Fibroblast of peridontal ligament (primary cell): ENCODE results near the gene PSG2.
A peak's percentile ranks its signal among the peaks of the same experiment; 100 is the strongest.
"Not testable (repeated sequence)": the region's sequence is repeated elsewhere in the genome, so short reads cannot be mapped to it uniquely, and the experiment has no call there.

Source experiments
- DNase-seq: peaks from one replicate; pipeline ENCODE4 v3.0.0-alpha.2; 2010; ENCODE audit errors: extremely low read depth

The PSG2 gene

DNA sequence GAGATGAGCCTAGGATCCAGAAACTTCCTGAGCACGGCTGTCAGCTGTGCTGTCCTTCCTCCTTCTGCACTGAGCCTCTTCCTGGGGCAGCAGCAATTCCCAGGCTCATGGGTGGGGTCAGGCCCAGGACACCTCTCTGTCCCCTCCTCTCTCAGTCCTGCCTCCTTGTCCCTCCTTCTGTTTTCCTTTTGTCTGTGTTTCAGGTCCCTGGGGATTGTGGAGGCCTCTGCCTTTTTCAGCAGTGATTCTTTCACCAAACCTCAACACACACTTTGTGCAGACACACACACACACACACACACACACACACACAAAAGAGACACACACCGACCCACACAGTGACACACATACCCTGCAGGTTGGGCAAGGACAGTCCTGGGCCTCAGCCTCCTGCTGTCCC, at the start of gene PSG2:
TSS of gene PSG2 (minus strand) at position 101 of the 400 bp plus-strand sequence. CDS start 132 bp downstream, outside the sequence.
- DNase-seq = not testable (repeated sequence)

DNA sequence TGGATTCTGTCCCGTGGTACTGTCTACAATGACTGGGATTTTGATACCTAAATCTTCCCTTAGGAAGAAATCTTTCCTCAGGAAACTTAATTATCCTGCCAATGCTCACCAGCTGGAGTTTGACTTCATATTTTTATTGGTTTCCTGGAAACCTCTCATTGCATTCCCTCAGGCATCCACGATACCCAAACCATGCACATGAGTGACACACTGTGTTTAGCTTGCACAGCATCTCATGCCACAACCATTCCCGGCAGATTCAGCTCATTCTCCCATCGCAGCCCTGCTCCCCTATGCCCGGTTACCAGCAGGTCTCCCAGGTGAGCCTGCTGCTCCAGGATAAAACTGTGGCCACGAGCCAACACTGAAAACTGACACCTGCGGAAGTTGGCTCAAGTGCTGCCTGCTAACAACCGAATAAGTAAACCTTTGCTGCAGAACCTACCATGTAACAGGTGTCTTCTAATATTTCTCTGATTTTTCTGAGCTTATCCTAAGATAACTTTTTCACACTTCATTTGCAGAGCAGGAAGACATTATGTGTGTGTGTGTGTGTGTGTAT, 48.9 kb upstream of the PSG2 start:
- not testable (repeated sequence) for DNase-seq

DNA sequence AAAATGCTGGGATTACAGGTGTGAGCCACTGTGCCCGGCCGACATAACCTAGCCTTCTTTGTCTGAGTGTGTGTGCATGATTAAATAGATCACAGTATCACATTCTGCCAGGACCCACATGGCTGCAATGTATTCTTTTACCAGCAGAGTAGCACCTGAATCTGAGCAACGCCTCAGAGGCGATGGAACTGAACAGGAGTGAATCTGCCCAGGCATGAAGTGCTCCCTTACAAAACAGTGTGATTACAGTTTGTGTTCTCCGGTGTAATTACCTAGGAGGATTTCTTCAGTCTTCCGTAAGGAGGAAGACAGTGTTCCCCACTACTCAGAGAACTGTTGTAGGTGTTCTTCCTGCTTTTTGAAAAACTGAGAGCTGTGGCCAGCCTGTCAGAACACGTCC, 46.7 kb upstream of the PSG2 start:
- not testable (repeated sequence) for DNase-seq

DNA sequence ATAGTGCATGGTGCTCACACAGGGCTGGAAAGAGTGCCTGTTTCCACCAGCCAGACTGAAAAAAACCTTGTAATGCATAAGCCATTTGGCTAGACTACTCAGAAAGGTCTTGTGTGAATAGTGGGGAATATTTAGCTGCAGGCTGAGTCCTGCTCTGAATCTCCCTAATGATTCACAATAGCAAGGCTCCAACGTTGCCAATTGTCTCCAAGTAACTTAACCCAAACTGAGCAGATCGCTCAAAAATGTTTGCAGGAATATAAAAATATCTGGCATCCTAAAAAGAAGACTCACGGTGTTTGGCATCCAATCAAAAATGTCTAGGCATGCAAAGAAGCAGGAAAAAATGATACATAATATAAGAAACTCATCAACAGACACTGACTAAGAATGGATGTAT, 44.8 kb upstream of the PSG2 start:
- peak; percentile 90 for DNase-seq

DNA sequence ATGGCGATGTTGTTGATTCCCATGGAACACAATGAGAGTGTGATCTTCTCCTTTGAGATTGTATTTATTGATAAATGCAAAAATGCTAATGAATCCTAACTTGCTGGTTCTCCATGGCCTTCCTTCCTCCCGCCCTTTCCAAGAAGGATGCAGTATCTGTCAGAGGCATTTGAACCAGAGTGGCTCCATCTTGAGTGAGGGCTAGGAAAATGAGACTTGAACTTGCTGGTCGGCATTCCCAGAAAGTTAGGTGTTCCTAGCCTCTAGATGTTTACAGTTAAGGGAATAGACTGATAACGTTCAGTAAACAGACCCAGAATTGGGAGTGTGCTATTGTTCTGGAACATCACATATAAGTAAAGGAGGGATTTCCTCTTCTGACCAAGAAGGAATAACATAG, 44.2 kb upstream of the PSG2 start:
- no peak for DNase-seq

DNA sequence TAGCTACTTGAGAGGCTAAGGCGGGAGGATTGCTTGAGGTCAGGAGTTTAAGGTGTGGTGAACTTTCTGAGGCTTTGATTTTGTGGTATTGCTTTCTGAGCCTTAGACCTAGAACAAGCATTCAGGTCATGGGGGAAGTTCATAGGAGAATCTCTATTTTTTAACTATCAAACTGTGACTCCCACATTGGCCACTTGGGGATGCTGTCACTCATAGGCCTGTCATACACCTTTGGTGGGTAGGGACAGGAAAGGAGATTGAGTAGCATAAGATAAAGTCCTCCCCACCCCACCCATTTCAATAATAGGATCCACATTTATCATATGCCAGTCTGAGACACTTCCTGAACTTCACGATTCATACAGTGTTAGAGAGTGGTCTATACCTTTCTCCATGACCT, 41.9 kb upstream of the PSG2 start:
- no peak for DNase-seq

DNA sequence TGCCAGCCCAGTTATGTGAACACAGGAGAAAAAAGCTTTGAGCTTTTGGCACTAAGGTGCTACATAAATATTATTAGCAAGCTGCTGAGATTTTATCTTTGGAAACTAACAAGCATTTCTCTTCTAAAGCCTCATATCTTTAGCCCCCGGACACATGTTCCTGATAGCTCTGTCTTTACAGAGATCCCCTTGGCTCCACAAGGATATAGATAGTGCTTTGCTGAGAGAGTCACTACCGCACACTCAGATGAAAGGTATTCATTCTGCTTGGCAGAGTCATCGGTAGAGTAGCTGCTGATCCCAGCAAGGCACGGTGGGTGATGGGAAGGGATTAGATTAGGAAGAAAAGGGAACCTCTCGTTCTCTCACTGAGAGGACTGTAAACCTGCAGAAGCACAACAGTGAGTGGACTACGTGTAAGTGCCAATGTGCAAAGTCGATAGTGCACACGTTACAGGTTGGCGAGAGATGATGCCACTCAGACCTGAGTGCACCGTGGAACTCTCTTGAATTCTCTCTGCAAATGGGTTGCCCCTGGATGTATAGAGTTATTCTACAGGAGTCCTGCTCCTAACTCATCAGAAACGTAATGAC, 38.0 kb upstream of the PSG2 start:
- DNase-seq = peak; percentile 57

DNA sequence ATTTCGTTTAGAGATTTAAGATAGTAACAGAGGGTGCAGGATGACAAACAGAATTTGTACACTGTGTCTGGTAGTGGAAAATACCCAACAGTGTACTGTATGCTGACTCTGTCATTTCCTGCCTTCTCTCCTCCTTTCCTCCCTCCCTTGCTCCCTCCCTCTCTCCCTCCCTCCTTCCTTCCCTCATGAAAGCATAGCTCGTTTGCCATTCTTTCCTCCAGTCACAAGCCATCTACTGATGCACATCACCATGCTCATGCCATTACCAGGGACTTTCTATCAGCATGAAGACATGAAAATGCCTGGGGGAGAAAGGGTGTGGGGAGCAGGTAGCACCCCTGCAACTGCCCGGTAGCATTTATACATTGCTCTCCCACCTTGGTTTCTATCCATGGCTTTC, 37.0 kb upstream of the PSG2 start:
- not testable (repeated sequence) for DNase-seq

DNA sequence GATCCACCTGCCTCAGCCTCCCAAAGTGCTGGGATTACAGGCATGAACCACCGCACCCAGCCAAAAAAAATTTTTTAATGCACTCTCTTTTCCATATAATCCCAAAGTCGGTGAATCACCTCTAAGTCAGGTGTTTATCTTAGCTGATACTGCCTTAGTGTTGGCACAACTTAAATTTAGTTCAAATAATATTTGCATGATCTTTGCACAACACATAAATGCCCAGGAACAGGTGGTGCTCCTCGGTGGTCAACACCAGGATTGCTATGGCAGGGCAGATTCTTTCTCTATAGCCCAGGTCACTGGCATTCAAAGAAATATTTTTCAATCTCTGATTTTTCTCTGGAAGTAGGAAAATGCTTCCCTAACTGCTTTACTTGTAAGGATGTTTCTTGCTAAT, 33.9 kb upstream of the PSG2 start:
- not testable (repeated sequence) for DNase-seq

DNA sequence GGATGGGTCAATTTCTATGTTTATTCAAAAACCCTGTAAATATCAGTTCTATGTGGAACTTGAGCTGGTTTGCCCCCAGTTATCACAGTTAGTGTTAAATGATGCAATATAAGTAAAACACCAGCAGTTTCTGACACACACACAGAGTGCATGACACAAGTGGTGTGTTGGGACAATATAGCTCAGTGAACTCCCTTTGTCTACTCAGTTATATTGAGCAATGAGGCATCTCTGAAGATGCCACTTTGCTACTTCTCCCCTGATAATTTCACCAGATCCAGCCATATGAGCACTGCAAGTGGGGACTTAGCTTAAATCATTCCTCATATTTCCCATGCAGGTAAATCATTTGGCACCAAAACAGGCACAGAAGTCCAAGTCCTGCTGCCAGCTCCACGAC, 33.0 kb upstream of the PSG2 start:
- not testable (repeated sequence) for DNase-seq

DNA sequence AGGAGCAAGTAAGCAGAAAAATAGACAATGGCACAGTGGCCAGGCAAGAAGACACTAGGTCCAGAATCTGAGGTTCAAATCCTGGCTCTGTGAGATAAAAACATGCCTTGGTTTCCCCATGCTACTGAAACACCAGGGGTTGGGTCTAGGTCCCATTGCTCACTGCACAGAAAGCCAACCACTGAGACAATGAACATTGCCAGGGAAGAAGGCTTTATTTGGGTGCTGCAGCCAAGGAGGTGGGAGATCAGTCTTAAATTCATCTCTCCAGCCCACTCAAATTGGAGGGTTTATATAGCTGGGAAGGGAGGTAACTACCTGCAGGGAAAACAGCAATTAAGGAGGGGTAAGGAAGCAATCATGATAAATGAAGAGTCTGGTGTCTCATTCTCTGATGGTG, 32.6 kb upstream of the PSG2 start:
- DNase-seq = not testable (repeated sequence)

DNA sequence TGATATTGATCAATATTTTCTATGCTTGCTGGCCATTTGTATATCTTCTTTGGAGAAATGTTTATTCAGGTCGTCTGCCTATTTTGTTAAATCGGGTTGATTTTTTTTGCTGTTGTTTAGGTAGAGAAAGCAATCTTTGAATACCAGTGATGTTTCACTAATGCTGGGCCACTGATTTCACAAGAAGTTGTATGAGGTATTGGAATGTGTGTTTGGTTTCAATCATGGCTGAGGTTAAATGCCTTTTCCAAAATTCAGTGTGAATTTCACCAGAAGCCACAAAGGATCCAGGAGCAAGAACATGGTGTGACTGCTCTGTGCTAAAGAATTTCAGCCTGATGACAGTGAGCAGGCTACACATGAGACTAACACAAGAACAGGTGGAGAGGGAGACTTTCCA, 32.1 kb upstream of the PSG2 start:
- DNase-seq = peak; percentile 63

DNA sequence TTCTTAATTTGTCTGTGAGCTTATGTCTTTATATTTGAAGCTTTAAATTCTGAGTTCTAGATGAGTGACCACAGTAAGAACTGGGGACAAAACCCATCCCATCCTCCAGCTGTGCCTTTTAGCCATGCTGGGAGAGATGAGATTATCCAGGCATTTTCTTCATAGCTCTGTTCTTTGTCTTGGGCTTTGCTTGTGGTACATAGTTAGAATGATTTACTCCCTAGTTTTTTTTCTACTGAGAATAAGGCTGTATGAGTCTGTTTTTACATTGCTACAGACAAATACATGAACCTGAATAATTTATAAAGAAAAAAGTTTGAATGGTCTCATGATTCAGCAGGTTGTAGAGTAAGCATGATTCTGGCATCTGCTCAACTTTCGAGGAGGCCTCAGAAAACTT, 24.9 kb upstream of the PSG2 start:
- not testable (repeated sequence) for DNase-seq

DNA sequence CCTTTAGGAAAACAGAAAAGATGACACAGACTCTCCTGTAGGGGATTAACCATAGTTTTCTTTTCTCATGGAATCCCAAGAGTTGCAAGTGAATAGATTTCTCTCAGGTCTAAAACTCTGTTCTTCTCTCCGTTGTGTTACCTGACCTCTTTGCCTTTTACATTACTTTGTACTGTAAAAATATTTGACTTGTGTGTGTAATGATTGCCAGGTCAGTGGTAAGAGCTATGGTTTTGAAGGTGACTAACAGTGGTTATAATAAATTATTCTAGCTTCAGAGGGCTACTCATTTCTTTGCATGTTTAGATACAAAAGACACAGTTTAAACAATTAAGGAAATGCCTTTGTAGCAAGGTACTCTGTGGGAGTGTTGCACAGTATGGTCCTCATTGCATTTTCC, 23.0 kb upstream of the PSG2 start:
- DNase-seq = no peak

DNA sequence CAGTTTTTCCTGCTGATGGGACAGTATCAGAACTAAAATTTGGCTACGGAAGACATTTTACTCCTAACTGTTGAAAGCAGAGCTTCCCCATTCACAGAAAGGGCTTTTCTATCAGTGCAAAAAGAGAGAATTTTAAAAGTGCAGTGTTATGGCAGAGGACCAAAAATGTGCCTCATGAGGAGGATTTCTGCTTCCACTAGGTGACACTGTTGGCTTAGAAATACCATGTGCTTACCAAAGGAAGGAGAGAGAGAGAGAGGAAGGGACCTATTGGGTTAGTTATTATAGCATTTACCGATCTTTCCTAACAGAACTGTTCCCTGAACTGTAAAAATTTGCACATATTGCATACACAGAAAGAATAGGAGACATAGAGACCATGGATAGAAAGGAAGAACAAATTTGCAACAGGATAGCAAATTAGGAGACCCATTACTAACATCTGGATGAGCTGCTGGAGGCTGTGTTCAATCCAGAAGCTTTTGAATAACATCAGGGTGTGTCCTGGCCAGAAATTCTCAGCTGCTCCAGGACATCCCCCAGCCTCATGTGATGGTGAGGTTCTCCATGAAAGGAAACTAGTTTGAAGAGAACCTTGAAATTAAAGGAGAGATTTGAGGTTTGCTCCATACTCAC, 21.8 kb upstream of the PSG2 start:
- peak; percentile 79 for DNase-seq

DNA sequence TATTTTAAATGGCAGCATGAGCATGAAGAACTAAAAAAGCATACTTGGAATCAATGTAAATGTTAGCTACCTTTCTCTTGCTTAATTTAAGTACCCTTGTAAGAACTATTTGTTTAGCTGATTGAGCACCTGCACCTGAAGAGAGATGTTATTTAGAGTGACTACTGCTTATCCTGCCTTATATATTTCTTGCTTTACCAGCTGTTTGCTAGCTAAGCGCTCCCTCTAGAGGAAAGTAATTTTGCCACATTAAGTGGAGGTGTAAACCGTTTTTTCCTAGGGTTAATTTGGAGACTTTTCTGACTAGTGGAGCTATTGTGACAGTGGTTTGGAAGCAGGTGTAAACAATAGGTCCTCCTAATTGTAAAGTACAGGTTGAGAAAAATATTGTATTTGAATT, 19.4 kb upstream of the PSG2 start:
- DNase-seq = no peak

DNA sequence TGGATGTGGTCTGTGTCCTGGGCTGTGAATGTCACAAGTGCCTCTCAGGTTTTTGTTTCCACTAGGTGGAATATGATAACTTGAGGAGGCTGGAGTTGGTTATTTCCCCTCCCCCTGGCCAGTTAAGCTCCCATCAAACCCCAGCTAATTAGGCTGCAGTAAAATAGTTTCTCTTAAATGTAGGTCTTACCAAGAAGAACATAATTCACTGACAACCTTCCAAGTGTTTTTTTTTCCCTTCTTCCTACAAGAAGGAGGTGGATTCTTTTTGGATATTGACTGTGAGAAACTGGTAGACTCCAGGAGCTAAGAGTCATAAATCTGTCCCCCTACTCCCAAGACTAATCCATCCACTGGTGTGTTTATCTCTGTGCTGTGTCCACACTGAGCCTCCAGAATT, 15.9 kb upstream of the PSG2 start:
- DNase-seq = not testable (repeated sequence)

DNA sequence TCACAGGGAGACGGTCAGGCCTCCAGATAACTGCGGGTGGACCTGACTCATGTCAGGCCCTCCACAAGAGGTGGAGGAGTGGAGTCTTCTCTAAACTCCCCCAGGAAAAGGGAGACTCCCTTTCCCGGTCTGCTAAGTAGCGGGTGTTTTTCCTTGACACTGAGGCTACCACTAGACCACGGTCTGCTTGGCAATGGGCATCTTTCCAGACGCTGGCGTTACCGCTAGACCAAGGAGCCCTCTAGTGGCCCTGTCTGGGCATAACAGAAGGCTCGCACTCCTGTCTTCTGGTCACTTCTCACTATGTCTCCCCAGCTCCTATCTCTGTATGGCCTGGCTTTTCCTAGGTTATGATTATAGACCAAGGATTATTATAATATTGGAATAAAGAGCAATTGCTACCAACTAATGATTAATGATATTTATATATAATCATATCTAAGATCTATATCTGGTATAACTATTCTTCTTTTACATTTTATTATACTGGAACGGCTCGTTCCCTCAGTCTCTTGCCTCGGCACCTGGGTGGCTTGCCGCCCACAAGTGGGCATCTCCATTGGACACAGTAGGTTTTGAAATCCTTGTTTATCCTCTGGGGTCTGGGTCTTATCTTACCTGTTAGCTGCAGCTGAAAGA, 5.3 kb upstream of the PSG2 start:
- DNase-seq = peak; percentile 73

DNA sequence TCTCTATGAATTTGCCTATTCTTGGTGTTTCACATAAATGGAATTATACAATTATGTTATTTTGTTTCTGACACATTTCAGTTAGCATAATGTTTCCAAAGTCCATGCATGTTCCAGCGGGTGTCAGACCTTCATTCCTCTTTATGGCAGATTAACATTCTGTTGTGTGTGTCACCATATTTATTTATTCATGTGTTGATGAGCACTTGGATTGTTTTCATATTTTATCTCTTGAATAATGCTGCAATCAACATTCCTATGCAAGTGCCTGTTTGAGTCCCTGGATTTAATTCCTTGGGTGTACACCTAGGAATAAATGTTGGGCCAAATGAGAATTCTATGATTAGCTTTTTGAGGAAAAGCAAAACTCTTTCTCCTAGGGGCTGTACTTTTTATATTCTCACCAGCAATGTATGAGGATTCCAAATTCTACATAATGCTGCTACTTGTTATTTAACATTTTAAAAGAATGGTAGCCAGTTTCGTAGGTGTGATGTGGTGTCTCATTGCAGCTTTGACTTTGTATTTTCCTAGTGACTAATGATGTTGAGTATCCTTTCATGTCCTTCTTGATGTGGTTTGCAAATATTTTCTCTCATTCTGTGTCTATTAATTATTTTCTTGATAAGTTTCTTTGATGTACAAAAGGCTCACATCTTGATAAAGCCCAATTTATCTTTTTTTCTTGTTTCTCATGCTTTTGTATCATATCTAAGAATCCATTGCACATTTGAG, 3.5 kb upstream of the PSG2 start:
- not testable (repeated sequence) for DNase-seq

DNA sequence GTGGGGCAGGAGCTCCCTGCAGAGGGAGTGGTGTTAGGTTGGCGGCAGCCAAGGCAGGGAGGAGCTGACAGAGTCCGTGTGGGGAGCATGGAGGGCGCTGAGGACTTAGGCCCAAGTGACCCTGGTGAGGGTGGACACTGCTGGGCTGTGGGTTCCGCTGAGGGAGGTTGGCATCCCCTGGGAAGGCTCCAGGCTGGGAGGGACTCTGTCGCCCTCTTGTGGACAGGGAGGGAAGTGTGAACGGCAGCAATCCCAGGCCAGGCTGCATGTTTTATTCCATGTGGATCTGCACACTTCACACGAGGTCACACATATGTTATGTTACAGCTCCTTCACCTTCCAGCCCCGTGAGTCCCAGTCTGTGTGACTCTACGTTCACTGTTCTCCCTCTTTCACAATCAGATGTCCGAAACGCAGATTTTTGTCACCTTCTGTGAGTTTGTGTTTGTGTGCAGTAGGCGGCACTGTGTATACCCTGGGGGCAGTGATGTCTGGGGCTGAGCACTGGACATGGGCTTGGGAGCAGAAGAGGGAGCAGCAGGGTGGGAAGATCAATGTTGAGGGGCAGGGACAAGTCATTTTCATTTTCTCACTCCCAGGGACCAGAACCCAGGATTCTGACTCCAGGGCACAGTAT, 1.8 kb upstream of the PSG2 start:
- DNase-seq = not testable (repeated sequence)

DNA sequence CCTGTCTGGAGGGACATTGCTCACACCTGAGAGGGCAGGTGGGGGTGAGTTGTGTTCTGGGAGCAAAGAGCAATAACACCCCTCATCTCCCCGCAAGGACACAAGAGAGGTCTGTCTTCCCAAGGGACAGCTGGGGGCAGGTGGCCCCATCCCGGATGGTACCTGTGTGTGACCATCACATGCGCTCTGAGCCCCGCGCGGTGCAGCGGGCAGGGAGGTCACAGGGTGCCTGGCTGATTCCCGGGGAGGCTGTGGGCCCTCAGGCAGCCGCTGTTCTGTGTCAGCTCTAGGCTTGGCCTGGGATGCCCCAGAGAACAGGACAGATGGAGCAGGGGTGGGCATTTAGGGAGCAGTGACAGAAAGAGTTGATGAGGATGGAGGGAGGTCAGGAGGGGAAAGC, 1.2 kb upstream of the PSG2 start:
- not testable (repeated sequence) for DNase-seq

DNA sequence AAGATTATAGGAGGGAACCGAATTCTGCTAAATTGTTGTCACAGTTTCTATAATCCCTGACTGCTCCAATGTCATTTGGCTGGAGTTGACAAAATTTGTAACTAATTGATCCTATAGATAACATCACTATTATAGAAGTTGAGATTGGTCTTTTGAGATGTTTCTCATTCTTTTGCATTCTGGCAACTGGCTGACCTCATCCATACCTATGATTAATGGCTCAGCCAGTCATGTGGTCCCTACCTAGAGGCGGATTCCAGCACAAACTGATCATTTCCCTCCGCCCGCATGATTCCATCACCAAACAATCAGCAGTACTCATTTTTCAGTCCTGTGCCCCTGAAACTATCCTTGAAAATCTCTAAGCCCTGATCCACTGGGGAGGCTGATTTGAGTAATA, 4.2 kb downstream of the PSG2 start:
- peak; percentile 62 for DNase-seq
